Chondrocyte (in vitro differentiated cells): Measurements from ENCODE around the gene RRP15. TPM values are rescaled to one million over a fixed set of nuclear protein-coding genes. Genes with fewer than 3 reads are reported as not detected.
A peak's percentile ranks its signal among the peaks of the same experiment; 100 is the strongest.

Experiments used
- DNase-seq: peaks from one replicate; pipeline ENCODE4 v3.0.0; 2021; ENCODE audit warnings: mixed read lengths, low spot score
- H3K27ac Mint-ChIP-seq: one replicate; pipeline ENCODE4 v1.8.0; 2021; ENCODE audit warnings: mild to moderate bottlenecking, moderate library complexity, mixed read lengths; ENCODE audit not compliant: unreplicated experiment
- H3K27me3 Mint-ChIP-seq: 2 replicates; pipeline ENCODE4 v1.8.0; 2021; ENCODE audit warnings: low read depth, mixed read lengths
- H3K36me3 Mint-ChIP-seq: 2 replicates; pipeline ENCODE4 v1.8.0; 2021; ENCODE audit warnings: low read depth, mixed read lengths
- H3K4me1 Mint-ChIP-seq: 2 replicates; pipeline ENCODE4 v1.8.0; 2021; ENCODE audit warnings: low read depth, mild to moderate bottlenecking, mixed read lengths
- H3K4me3 Mint-ChIP-seq: one replicate; pipeline ENCODE4 v1.8.0; 2021; ENCODE audit warnings: mild to moderate bottlenecking, moderate library complexity, mixed read lengths; ENCODE audit not compliant: unreplicated experiment
- H3K9me3 Mint-ChIP-seq: 2 replicates; pipeline ENCODE4 v1.8.0; 2021; ENCODE audit warnings: low read depth, mixed read lengths
- total RNA-seq: library from RNA; stranded (reverse); gene quantifications from 3 replicates; pipeline ENCODE4 v1.2.1, GENCODE V29; 2021
- TF ChIP-seq, protein P1 (sequence below): fragments of 200-600 bp; sonication (generic); IDR thresholded peaks from 2 replicates; pipeline ENCODE4 v1.5.0; 2021; ENCODE audit warnings: antibody characterized with exemption, mild to moderate bottlenecking, moderate library complexity

The RRP15 gene
- total RNA-seq, 1 donor from 2014 or later, result 16.9 TPM

DNA sequence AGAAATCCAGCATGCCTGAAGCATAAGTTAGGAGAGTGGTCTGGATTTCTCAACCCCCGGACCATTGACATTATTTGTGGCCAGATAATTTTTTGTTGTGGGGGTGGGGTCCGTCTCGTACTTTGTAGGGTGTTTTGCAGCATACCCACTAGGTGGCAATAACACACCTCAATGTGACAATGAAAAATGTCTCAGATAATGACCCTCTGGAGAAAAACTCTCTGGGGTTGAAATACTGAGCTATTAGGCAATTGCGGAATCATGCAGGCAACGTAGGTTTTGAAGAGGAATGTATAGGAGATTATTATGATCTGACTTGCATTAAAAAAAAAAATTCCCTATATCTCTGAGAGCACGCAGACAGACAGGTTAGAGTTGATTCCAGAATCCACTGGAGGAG is 25.3 kb upstream of the RRP15 start:
- peaks cover 3% of the 10 kb centered on the region for H3K36me3 Mint-ChIP-seq
- no peaks in the 10 kb centered on the region for H3K4me1 Mint-ChIP-seq
- no peak overlapping the region for H3K27ac Mint-ChIP-seq
- no peak for DNase-seq
- H3K4me3 Mint-ChIP-seq, result no peak overlapping the region
- H3K9me3 Mint-ChIP-seq, result peaks cover 17% of the 10 kb centered on the region
- TF ChIP-seq, protein P1, sequence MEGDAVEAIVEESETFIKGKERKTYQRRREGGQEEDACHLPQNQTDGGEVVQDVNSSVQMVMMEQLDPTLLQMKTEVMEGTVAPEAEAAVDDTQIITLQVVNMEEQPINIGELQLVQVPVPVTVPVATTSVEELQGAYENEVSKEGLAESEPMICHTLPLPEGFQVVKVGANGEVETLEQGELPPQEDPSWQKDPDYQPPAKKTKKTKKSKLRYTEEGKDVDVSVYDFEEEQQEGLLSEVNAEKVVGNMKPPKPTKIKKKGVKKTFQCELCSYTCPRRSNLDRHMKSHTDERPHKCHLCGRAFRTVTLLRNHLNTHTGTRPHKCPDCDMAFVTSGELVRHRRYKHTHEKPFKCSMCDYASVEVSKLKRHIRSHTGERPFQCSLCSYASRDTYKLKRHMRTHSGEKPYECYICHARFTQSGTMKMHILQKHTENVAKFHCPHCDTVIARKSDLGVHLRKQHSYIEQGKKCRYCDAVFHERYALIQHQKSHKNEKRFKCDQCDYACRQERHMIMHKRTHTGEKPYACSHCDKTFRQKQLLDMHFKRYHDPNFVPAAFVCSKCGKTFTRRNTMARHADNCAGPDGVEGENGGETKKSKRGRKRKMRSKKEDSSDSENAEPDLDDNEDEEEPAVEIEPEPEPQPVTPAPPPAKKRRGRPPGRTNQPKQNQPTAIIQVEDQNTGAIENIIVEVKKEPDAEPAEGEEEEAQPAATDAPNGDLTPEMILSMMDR, result peak; percentile 35
- H3K27me3 Mint-ChIP-seq, result peaks cover 20% of the 10 kb centered on the region

- TF ChIP-seq, protein P1, result no peak
- no peak overlapping the region for H3K4me3 Mint-ChIP-seq
These were observed 22.8 kb upstream of the RRP15 start for GRCh38 chr1:218262259-218262658.

GRCh38 chr1:218266356-218266755 is 18.7 kb upstream of the RRP15 start:
- Mint-ChIP-seq H3K27me3 (peaks cover 17% of the 10 kb centered on the region), H3K4me1 (no peaks in the 10 kb centered on the region), H3K4me3 (no peak overlapping the region), H3K27ac (no peak overlapping the region), H3K9me3 (no peaks in the 10 kb centered on the region), H3K36me3 (no peaks in the 10 kb centered on the region)
- TF ChIP-seq, protein P1, result no peak
- no peak for DNase-seq

More at GRCh38 chr1:218262259-218262658, 22.8 kb upstream of the RRP15 start:
- H3K4me1 Mint-ChIP-seq, result no peaks in the 10 kb centered on the region
- no peak overlapping the region for H3K27ac Mint-ChIP-seq
- H3K9me3 Mint-ChIP-seq, result peaks cover 17% of the 10 kb centered on the region
- peaks cover 3% of the 10 kb centered on the region for H3K36me3 Mint-ChIP-seq
- peaks cover 17% of the 10 kb centered on the region for H3K27me3 Mint-ChIP-seq
- DNase-seq, result no peak

- Mint-ChIP-seq H3K27me3 (peaks cover 28% of the 10 kb centered on the region), H3K4me1 (no peaks in the 10 kb centered on the region), H3K27ac (no peak overlapping the region), H3K4me3 (no peak overlapping the region), H3K9me3 (no peaks in the 10 kb centered on the region), H3K36me3 (no peaks in the 10 kb centered on the region)
- DNase-seq, result no peak
- TF ChIP-seq, protein P1, result no peak
These were observed 12.7 kb upstream of the RRP15 start for GRCh38 chr1:218272366-218272765.

- DNase-seq, result no peak
- H3K4me3 Mint-ChIP-seq, result no peak overlapping the region
- no peaks in the 10 kb centered on the region for H3K36me3 Mint-ChIP-seq
- TF ChIP-seq, protein P1, result no peak
- no peaks in the 10 kb centered on the region for H3K4me1 Mint-ChIP-seq
- H3K27ac Mint-ChIP-seq, result no peak overlapping the region
- no peaks in the 10 kb centered on the region for H3K9me3 Mint-ChIP-seq
- H3K27me3 Mint-ChIP-seq, result peaks cover 27% of the 10 kb centered on the region
These were observed 11.2 kb upstream of the RRP15 start for GRCh38 chr1:218273762-218274479.
